GM23248 (cell line): ENCODE results near the gene EGLN2.

ENCODE experiments used
- EZH2 ChIP-seq: fragments of 200-600 bp; sonication (generic); IDR thresholded peaks from 2 replicates; pipeline ENCODE4 v1.6.1; 2018; ENCODE audit warnings: antibody characterized with exemption, mild to moderate bottlenecking; ENCODE audit not compliant: insufficient read depth, poor library complexity, severe bottlenecking
- EZH2phosphoT487 ChIP-seq: fragments of 200-600 bp; sonication (generic); IDR thresholded peaks from 2 replicates; pipeline ENCODE4 v1.6.1; 2018; ENCODE audit warnings: antibody characterized with exemption, moderate library complexity, mild to moderate bottlenecking, low read depth; ENCODE audit not compliant: insufficient read depth

- TF ChIP-seq EZH2, result no peak
- TF ChIP-seq EZH2phosphoT487, result no peak
These were observed 7.6 kb downstream of the EGLN2 start for GRCh38 chr19:40806423-40807146.
